KBM-7 (cell line): ENCODE results near the gene PRMT5.
A peak's percentile ranks its signal among the peaks of the same experiment; 100 is the strongest.

Experiments
- DNase-seq: peaks from one replicate; pipeline ENCODE4 v3.0.0-alpha.2; 2015
- in situ Hi-C: fragments of 300-500 bp; cut with MboI; formaldehyde crosslinking; loops from 2 replicates; pipeline ENCODE4 v1.14.3; 2020; ENCODE audit warnings: low sequenced_read_pairs, low pct_unique_long_range_greater_than_20kb, mixed read lengths

PRMT5 gene

GRCh38 chr14:22903742-22904087 is 25.5 kb downstream of the PRMT5 start:
- in situ Hi-C loops: no loop called here
- DNase-seq: no peak

- in situ Hi-C loops: no loop called here
- DNase-seq: no peak
Observed at GRCh38 chr14:22901799-22902198, 27.4 kb downstream of the PRMT5 start.

- in situ Hi-C loops: no loop called here
- DNase-seq: peak; percentile 73
Observed at GRCh38 chr14:22900081-22900799, 28.9 kb downstream of the PRMT5 start.

- DNase-seq: no peak
- in situ Hi-C loops: no loop called here
Observed at GRCh38 chr14:22898302-22899090, 30.7 kb downstream of the PRMT5 start.

GRCh38 chr14:22897357-22897756 is 31.8 kb downstream of the PRMT5 start:
- in situ Hi-C loops: no loop called here
- DNase-seq: no peak

- no peak for DNase-seq
- in situ Hi-C loops: no loop called here
Observed at GRCh38 chr14:22896760-22897159, 32.4 kb downstream of the PRMT5 start.

GRCh38 chr14:22896356-22896755 is 32.8 kb downstream of the PRMT5 start:
- in situ Hi-C loops: no loop called here
- DNase-seq: no peak

GRCh38 chr14:22895402-22895801 is 33.8 kb downstream of the PRMT5 start:
- in situ Hi-C loops: no loop called here
- no peak for DNase-seq

- in situ Hi-C loops: no loop called here
- DNase-seq: no peak
Observed at GRCh38 chr14:22893706-22894105, 35.5 kb downstream of the PRMT5 start.

GRCh38 chr14:22892488-22892887 is 36.7 kb downstream of the PRMT5 start:
- in situ Hi-C loops: no loop called here
- no peak for DNase-seq

- in situ Hi-C loops: no loop called here
- DNase-seq: no peak
Observed at GRCh38 chr14:22890416-22890815, 38.8 kb downstream of the PRMT5 start.

GRCh38 chr14:22888662-22889061 is 40.5 kb downstream of the PRMT5 start:
- DNase-seq: no peak
- in situ Hi-C loops: no loop called here

- in situ Hi-C loops: no loop called here
- no peak for DNase-seq
Observed at GRCh38 chr14:22887990-22888378, 41.2 kb downstream of the PRMT5 start.

- peak; percentile 16 for DNase-seq
- in situ Hi-C loops: no loop called here
Observed at GRCh38 chr14:22887260-22887989, 41.8 kb downstream of the PRMT5 start.

GRCh38 chr14:22886500-22887259 is 42.5 kb downstream of the PRMT5 start:
- in situ Hi-C loops: no loop called here
- no peak for DNase-seq

- in situ Hi-C loops: no loop called here
- DNase-seq: no peak
Observed at GRCh38 chr14:22885975-22886374, 43.2 kb downstream of the PRMT5 start.

GRCh38 chr14:22884738-22885523 is 44.2 kb downstream of the PRMT5 start:
- no peak for DNase-seq
- in situ Hi-C loops: no loop called here

- peak; percentile 25 for DNase-seq
- in situ Hi-C loops: no loop called here
Observed at GRCh38 chr14:22884076-22884737, 45.0 kb downstream of the PRMT5 start.
